ENCODE results near the gene FUNDC1. TPM values are rescaled to one million over a fixed set of nuclear protein-coding genes. Genes with fewer than 3 reads are reported as not detected.

FUNDC1 gene
- total RNA-seq, result 8.3 and 9.6 TPM in 2 replicates

DNA sequence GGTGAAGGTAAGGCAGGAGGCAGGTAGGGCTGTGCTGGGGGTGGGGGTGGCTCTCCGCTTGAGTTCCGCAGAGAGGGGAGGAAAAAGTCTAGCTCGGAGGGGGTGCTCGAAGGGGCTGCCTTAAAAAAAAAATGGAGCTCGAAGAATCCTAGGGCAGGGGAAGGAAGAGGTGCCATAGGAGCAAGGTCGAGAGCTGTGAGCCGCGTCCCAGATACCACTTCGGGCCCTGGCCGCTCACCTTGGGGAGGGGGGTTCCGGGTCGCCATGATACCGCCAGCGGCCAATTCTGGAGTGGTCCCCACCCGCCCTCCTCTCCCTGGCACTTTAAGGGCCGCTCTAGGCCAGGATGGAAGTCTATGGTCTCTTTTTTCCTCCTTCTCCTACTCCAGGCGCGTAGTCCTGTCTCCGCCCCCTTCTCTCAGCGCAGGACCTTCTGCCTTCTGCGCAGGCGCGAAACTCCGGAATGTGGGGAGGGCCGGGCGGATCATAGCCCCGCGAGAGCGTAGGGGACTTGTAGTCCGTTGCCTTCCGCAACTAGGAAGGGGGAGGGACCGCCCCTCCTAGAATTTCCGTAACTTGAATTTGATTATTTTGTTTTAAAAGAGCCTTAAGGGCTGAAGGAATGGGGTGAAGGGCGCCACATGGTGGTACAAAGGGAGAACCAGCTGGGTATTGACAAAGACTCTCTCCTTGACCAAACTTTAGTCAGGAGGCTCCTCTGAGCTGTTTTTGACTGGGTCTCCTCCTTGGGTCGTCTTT is at the start of gene FUNDC1:
TSS of gene FUNDC1 (minus strand) at position 293 of the 759 bp plus-strand sequence. CDS start at position 266, 27 bp downstream.

Other genes with a start within 250 kb of the FUNDC1 start
- not detected in 2 replicates for gene EFHC2, start 199.2 kb downstream of the FUNDC1 start, total RNA-seq

Data from dermis lymphatic vessel endothelial cell (primary cell).